ENCODE data around the gene ZBTB47. TPM values are rescaled to one million over a fixed set of nuclear protein-coding genes. Genes with fewer than 3 reads are reported as not detected.

The ZBTB47 gene
- total RNA-seq, 1 donor from 2014 or later, result 26.7 TPM

GRCh38 chr3:42688016-42688415 lies 34.5 kb downstream of the ZBTB47 start:
- Mint-ChIP-seq H3K27me3 (ENCODE audit: unreplicated experiment) (peaks cover 17% of the 10 kb centered on the region), H3K9me3 (ENCODE audit: unreplicated experiment) (no peaks in the 10 kb centered on the region), H3K36me3 (ENCODE audit: unreplicated experiment) (no peaks in the 10 kb centered on the region), H3K4me1 (ENCODE audit: unreplicated experiment) (peaks cover 8% of the 10 kb centered on the region), H3K4me3 (ENCODE audit: unreplicated experiment) (no peak overlapping the region), H3K27ac (ENCODE audit: unreplicated experiment) (no peak overlapping the region)
- DNase-seq (ENCODE audit: extremely low spot score, unreplicated experiment), result no peak
- no peak for TF ChIP-seq CTCF (IDR thresholded peaks at IDR 0.05)

- no peak for TF ChIP-seq CTCF (IDR thresholded peaks at IDR 0.05)
- H3K27ac Mint-ChIP-seq (ENCODE audit: unreplicated experiment), result no peak overlapping the region
- no peaks in the 10 kb centered on the region for H3K36me3 Mint-ChIP-seq (ENCODE audit: unreplicated experiment)
- no peaks in the 10 kb centered on the region for H3K9me3 Mint-ChIP-seq (ENCODE audit: unreplicated experiment)
- H3K4me1 Mint-ChIP-seq (ENCODE audit: unreplicated experiment), result peaks cover 6% of the 10 kb centered on the region
- no peak for DNase-seq (ENCODE audit: extremely low spot score, unreplicated experiment)
- no peak overlapping the region for H3K4me3 Mint-ChIP-seq (ENCODE audit: unreplicated experiment)
- peaks cover 17% of the 10 kb centered on the region for H3K27me3 Mint-ChIP-seq (ENCODE audit: unreplicated experiment)
These were observed 35.3 kb downstream of the ZBTB47 start for GRCh38 chr3:42688487-42689420.

GRCh38 chr3:42689421-42690014 lies 36.0 kb downstream of the ZBTB47 start:
- H3K36me3 Mint-ChIP-seq (ENCODE audit: unreplicated experiment), result no peaks in the 10 kb centered on the region
- H3K27ac Mint-ChIP-seq (ENCODE audit: unreplicated experiment), result no peak overlapping the region
- DNase-seq (ENCODE audit: extremely low spot score, unreplicated experiment), result no peak
- no peak overlapping the region for H3K4me3 Mint-ChIP-seq (ENCODE audit: unreplicated experiment)
- peaks cover 17% of the 10 kb centered on the region for H3K27me3 Mint-ChIP-seq (ENCODE audit: unreplicated experiment)
- H3K9me3 Mint-ChIP-seq (ENCODE audit: unreplicated experiment), result no peaks in the 10 kb centered on the region
- TF ChIP-seq CTCF (IDR thresholded peaks at IDR 0.05), result no peak
- H3K4me1 Mint-ChIP-seq (ENCODE audit: unreplicated experiment), result peaks cover 1% of the 10 kb centered on the region

- H3K9me3 Mint-ChIP-seq (ENCODE audit: unreplicated experiment), result no peaks in the 10 kb centered on the region
- H3K4me1 Mint-ChIP-seq (ENCODE audit: unreplicated experiment), result no peaks in the 10 kb centered on the region
- peaks cover 17% of the 10 kb centered on the region for H3K27me3 Mint-ChIP-seq (ENCODE audit: unreplicated experiment)
- DNase-seq (ENCODE audit: extremely low spot score, unreplicated experiment), result no peak
- TF ChIP-seq CTCF (IDR thresholded peaks at IDR 0.05), result no peak
- no peaks in the 10 kb centered on the region for H3K36me3 Mint-ChIP-seq (ENCODE audit: unreplicated experiment)
- H3K27ac Mint-ChIP-seq (ENCODE audit: unreplicated experiment), result no peak overlapping the region
- no peak overlapping the region for H3K4me3 Mint-ChIP-seq (ENCODE audit: unreplicated experiment)
These were observed 36.7 kb downstream of the ZBTB47 start for GRCh38 chr3:42690191-42690590.

Measured in osteocyte (in vitro differentiated cells).